Measurements from ENCODE around the gene CEP85L.

- TF ChIP-seq CTCF (IDR thresholded peaks at IDR 0.05; ENCODE audit: insufficient read depth, low read depth, low read length) = no peak
- TF ChIP-seq EZH2 (IDR thresholded peaks at IDR 0.05; ENCODE audit: insufficient read depth, low read length) = no peak
These were observed 66.5 kb downstream of the CEP85L start for GRCh38 chr6:118584911-118585310.
